Endothelial cell of umbilical vein (primary cell): ENCODE data around the gene ZNG1F.

Experiments
- CTCF ChIP-seq, 2 donors: IDR thresholded peaks; 1 replicate in 1 of 2; 2 replicates in 1 of 2; pipeline ENCODE4 v1.5.1; 2011; ENCODE audit warnings: low read length in 2 of 2, mild to moderate bottlenecking in 2 of 2, moderate library complexity in 2 of 2, control low read depth in 1 of 2, inconsistent platforms in 1 of 2, low read depth in 1 of 2; ENCODE audit not compliant: insufficient read depth in 1 of 2; ENCODE audit errors: extremely low read depth in 1 of 2
- EZH2 ChIP-seq: IDR thresholded peaks from 2 replicates; pipeline ENCODE4 v1.6.1; 2012; ENCODE audit warnings: borderline replicate concordance, low read depth, mild to moderate bottlenecking, moderate library complexity, low read length, inconsistent platforms; ENCODE audit not compliant: severe bottlenecking
- MAX ChIP-seq: IDR thresholded peaks from 2 replicates; pipeline ENCODE4 v1.6.1; 2011; ENCODE audit not compliant: insufficient read depth, insufficient read length
- MYC ChIP-seq: IDR thresholded peaks from one replicate; pipeline ENCODE4 v1.6.1; 2011; ENCODE audit warnings: mild to moderate bottlenecking, low read depth, low read length
- POLR2A ChIP-seq: IDR thresholded peaks from 2 replicates; pipeline ENCODE4 v1.6.1; 2012; ENCODE audit warnings: low read depth, mild to moderate bottlenecking, control low read depth, low read length
- POLR2AphosphoS5 ChIP-seq: IDR thresholded peaks from 2 replicates; pipeline ENCODE4 v1.6.1; 2012; ENCODE audit warnings: low read depth, mild to moderate bottlenecking, control low read depth, low read length, moderate library complexity; ENCODE audit not compliant: insufficient read depth

- TF ChIP-seq POLR2AphosphoS5: no peak
- TF ChIP-seq CTCF (IDR thresholded peaks at IDR 0.05; ENCODE audit: extremely low read depth in 1 of 2, insufficient read depth in 1 of 2, low read depth in 1 of 2, low read length in 2 of 2): no peak
- TF ChIP-seq EZH2: no peak
- TF ChIP-seq POLR2A: no peak
- TF ChIP-seq MYC: peak; percentile 1
- TF ChIP-seq MAX: no peak
Measured at GRCh38 chr9:41229408-41230401, 40.6 kb upstream of the ZNG1F start.
